Measurements from ENCODE around the gene ACTN4.
"Not testable (repeated sequence)": the region's sequence is repeated elsewhere in the genome, so short reads cannot be mapped to it uniquely, and the experiment has no call there.

The ACTN4 gene

GRCh38 chr19:38741670-38742069 is 94.2 kb downstream of the ACTN4 start:
- DNase-seq = no peak

DNA sequence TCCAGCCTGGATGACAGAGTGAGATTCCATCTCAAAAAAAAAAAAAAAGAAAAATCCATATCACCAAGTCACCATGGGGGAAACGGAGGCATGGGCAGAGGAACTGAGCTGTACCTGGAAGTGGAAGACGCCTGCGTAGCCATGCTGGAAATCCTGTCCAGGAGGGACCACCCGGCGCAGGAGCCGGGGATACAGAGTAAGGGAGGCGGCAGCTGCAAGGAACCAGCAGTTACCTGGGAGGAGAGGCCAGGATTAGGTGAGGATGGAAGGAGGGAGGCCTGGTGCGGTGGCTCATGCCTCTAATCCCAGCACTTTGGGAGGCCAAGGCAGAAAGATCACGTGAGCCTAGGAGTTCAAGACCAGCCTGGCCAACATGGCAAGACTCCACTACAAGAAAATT is 94.8 kb downstream of the ACTN4 start:
- no peak for DNase-seq

- DNase-seq = no peak
Measured at GRCh38 chr19:38742906-38743305, 95.5 kb downstream of the ACTN4 start.

GRCh38 chr19:38743394-38744297 is 96.2 kb downstream of the ACTN4 start:
- no peak for DNase-seq

- no peak for DNase-seq
Measured at GRCh38 chr19:38744298-38744681, 96.8 kb downstream of the ACTN4 start, which contains the start of gene CAPN12. Gene CAPN12 (minus strand): TSS chr19:38744474. CDS start chr19:38744165, 309 bp downstream.

GRCh38 chr19:38744874-38745273 is 97.4 kb downstream of the ACTN4 start:
- no peak for DNase-seq

GRCh38 chr19:38745316-38745715 is 97.9 kb downstream of the ACTN4 start:
- DNase-seq = no peak

- not testable (repeated sequence) for DNase-seq
Measured at GRCh38 chr19:38753783-38754182, 106.3 kb downstream of the ACTN4 start.

DNA sequence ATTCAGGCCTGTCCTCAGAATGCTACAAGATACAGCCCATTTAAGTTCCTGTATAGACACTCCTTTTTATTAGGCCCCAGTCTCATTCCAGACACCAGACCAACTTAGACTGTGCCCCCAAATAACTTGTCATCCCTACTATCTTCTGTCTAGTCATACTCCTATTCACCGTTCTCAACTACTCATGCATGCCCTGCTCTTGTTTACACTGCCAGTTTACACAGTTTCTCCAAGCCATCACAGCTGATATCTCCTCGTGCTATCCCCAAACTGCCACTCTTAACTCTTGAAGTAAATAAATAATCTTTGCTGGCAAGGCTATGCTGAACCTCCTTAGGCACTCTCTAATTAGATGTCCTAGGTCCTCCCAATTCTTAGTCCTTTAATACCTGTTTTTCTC is 106.7 kb downstream of the ACTN4 start:
- DNase-seq = not testable (repeated sequence)

DNA sequence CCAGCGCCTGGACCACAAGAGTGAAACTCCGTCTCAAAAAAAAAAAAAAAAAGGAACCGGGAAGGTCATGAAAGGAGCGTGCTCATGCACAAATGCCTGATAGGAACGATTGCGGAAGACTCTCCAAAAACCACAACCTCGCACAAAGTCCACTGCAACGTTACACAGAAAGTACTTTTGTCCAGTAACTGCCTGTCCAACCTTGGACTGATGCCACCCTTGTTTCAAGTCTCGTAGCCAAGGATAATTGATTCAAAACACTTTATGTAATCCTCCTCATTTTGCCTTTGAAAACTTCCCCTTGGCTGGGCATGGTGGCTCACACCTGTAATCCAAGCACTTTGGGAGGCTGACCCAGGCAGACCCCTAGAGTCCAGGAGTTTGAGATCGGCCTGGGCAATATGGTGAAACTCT is 112.1 kb downstream of the ACTN4 start:
- no peak for DNase-seq

DNA sequence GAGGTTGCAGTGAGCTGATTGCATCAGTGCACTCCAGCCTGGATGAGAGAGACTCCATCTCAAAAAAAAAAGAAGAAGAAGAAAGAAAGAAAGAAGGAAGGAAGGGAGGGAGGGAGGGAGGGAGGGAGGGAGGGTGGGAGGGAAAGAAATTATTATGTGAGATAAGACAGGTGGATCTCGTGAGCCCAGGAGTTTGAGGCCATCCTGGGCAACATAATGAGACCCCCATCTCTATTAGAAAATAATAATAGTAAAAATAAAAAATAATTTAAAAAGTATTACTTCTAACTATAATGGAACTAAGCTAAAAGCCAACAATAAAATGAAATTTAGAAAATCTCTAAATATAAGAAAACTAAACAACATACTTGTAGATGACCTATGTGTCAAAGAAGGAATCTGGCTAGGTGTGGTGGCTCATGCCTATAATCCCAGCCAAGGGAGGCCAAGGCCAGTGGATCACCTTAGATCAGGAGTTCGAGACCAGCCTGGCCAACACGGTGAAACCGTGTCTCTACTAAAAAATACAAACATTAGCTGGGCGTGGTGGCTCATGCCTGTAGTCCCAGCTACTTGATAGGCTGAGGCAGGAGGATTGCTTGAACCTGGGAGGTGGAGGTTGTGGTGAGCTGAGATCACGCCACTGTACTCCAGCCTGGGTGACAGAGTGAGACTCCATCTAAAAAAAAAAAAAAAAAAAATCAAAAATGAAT is 113.5 kb downstream of the ACTN4 start:
- DNase-seq = not testable (repeated sequence)

DNA sequence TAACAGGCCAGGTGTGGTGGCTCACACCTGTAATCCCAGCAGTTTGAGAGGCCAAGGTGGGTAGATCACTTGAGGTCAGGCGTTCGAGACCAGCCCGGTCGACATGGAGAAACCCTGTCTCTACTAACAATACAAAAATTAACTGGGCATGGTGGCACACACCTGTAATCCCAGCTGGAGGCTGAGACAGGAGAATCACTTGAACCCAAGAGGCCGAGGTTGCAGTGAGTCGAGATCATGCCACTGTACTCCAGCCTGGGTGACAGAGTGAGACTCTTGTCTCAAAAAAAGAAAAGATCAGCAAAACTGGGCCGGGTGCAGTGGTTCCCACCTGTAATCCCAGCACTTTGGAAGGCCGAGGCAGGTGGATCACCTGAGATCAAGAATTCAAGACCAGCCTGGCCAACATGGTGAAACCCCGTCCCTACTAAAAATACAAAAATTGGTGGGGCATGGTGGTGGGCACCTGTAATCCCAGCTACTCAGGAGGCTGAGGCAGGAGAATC is 114.5 kb downstream of the ACTN4 start:
- not testable (repeated sequence) for DNase-seq

DNA sequence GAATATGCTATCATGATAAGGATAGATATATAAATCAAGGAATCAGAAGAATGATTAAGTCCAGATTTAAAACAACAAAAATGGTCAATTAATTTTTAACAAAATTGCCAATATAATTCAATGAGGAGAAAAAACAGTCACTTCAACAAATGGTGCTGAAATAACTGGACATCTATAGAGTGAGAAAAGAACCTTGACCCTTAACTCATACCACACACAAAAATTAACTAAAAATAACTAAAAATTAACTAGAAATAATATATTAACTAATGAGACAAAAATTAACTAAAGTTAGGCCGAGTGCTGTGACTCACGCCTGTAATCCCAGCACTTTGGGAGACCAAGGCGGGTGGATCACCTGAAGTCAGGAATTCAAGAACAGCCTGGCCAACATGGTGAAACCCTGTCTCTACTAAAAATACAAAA is 116.4 kb downstream of the ACTN4 start:
- no peak for DNase-seq

GRCh38 chr19:38765214-38765613 is 117.8 kb downstream of the ACTN4 start:
- DNase-seq = no peak

GRCh38 chr19:38766276-38767047 is 119.0 kb downstream of the ACTN4 start:
- no peak for DNase-seq

GRCh38 chr19:38769635-38770211 is 122.3 kb downstream of the ACTN4 start:
- peak; percentile 90 for DNase-seq

GRCh38 chr19:38770228-38770948 is 122.9 kb downstream of the ACTN4 start:
- DNase-seq = not testable (repeated sequence)

DNA sequence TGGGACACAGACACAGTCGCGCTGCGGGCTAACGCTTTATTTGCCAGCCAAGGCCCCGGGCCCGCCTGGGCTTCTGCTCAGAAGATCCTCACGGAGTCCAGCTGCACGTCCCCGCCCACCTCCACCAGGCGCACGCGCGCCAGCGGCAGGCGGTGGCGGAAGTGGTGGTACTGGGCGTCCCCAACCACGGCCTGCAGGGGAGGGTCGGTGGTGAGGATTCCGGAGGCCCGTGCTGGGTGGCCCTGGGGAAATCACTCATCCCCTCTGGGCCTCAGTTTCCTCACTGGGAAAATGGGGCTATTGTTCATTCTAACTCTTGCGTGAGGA is 123.5 kb downstream of the ACTN4 start:
- DNase-seq = not testable (repeated sequence)

DNA sequence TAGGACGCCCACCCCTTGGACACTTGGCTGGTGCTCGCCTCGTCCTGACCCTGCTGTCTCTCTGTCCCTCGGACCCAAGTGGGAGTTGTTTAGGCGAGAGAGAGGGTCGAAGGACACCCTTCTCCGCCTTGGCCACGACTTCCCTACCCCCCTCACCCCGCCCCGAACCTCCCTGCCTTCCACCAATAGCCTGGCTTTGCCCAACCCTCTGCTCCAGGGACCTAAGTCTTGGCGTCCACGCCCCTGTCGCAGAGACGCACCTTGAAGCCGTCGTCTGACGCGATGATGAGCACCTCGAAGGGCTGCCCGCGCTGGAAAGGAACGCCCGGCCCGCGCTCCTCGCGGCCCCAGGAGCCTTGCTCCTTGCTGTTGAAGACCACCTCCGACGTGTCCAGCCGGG is 124.1 kb downstream of the ACTN4 start:
- not testable (repeated sequence) for DNase-seq

DNA sequence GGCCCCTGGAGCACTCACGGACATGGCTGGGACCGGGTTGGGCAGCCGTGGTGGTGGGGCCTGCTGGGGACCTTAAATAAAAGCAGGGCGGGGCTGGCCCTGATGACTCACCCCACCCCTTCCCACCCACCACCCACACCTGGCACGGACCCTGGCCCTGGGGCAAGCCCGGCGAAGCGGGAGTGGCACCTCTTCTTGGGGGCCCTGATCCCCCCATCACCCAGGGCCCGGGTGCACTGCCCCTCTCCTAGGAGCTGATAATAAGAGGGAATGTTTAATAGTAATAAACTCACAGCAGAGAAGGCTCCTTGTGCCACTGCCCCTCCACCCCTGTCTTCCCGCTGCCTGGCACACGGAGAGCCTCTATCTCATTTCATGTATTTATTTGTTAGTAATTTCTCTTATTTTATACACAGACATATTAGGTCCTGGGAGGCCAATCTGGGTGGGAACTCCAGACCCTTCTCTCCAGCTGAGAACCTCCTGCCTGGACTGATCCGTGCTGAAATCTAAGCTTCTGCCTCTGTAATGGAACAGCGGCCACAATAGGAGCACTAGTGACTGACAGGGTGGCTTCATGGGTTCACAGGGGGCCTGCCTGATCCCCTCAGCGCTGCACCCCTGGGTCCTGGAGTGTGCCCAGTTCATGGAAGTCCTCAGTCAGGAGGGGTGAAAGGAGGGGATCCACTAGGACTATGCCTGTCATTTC is 126.2 kb downstream of the ACTN4 start, which contains the start of gene LGALS7:
TSS of gene LGALS7 (minus strand) at position 49 of the 709 bp plus-strand sequence. CDS start at position 24, 25 bp downstream.
- DNase-seq = no peak
